GM11168 (cell line): ENCODE data around the gene AGBL1.

Experiments
- in situ Hi-C: fragments of 300-500 bp; cut with MboI; formaldehyde crosslinking; loops from one replicate; pipeline ENCODE4 v1.12.0; 2022; ENCODE audit warnings: low sequenced_read_pairs; ENCODE audit not compliant: unreplicated experiment

Gene AGBL1

GRCh38 chr15:86079508-86080266 lies at the start of gene AGBL1:
Gene AGBL1, plus strand, starts transcription at chr15:86079871.
- in situ Hi-C loops = no loop called here

- in situ Hi-C loops = no loop called here
Observed at GRCh38 chr15:86034904-86035303, 44.8 kb upstream of the AGBL1 start.

GRCh38 chr15:86036243-86036642 lies 43.4 kb upstream of the AGBL1 start:
- in situ Hi-C loops = no loop called here

- in situ Hi-C loops = no loop called here
Observed at GRCh38 chr15:86038491-86038890, 41.2 kb upstream of the AGBL1 start.

- in situ Hi-C loops = no loop called here
Observed at GRCh38 chr15:86040356-86041033, 39.2 kb upstream of the AGBL1 start.

- in situ Hi-C loops = no loop called here
Observed at GRCh38 chr15:86041399-86041798, 38.3 kb upstream of the AGBL1 start.

- in situ Hi-C loops = no loop called here
Observed at GRCh38 chr15:86042226-86042625, 37.4 kb upstream of the AGBL1 start.

- in situ Hi-C loops = no loop called here
Observed at GRCh38 chr15:86044981-86045380, 34.7 kb upstream of the AGBL1 start.

- in situ Hi-C loops = no loop called here
Observed at GRCh38 chr15:86054338-86054737, 25.3 kb upstream of the AGBL1 start.

GRCh38 chr15:86055688-86056087 lies 24.0 kb upstream of the AGBL1 start:
- in situ Hi-C loops = no loop called here

GRCh38 chr15:86059851-86060250 lies 19.8 kb upstream of the AGBL1 start:
- in situ Hi-C loops = no loop called here

GRCh38 chr15:86060674-86061073 lies 19.0 kb upstream of the AGBL1 start:
- in situ Hi-C loops = no loop called here

GRCh38 chr15:86061581-86061980 lies 18.1 kb upstream of the AGBL1 start:
- in situ Hi-C loops = no loop called here

- in situ Hi-C loops = no loop called here
Observed at GRCh38 chr15:86062646-86063243, 16.9 kb upstream of the AGBL1 start.

- in situ Hi-C loops = no loop called here
Observed at GRCh38 chr15:86063356-86064095, 16.1 kb upstream of the AGBL1 start.

GRCh38 chr15:86064326-86064725 lies 15.3 kb upstream of the AGBL1 start:
- in situ Hi-C loops = no loop called here

GRCh38 chr15:86066174-86066834 lies 13.4 kb upstream of the AGBL1 start:
- in situ Hi-C loops = no loop called here

GRCh38 chr15:86073281-86073680 lies 6.4 kb upstream of the AGBL1 start:
- in situ Hi-C loops = no loop called here

GRCh38 chr15:86076468-86076867 lies 3.2 kb upstream of the AGBL1 start:
- in situ Hi-C loops = no loop called here

- in situ Hi-C loops = no loop called here
Observed at GRCh38 chr15:86077070-86077469, 2.6 kb upstream of the AGBL1 start.
